ENCODE measurements around the gene ADGRD1. TPM values are rescaled to one million over a fixed set of nuclear protein-coding genes. Genes with fewer than 3 reads are reported as not detected.

ADGRD1 gene
- total and polyA plus RNA-seq, 2 of the 8 experiments (the other 6 are each of a cell fraction or from before 2014, with no cell fraction given): 0.36 to 0.48 TPM

DNA sequence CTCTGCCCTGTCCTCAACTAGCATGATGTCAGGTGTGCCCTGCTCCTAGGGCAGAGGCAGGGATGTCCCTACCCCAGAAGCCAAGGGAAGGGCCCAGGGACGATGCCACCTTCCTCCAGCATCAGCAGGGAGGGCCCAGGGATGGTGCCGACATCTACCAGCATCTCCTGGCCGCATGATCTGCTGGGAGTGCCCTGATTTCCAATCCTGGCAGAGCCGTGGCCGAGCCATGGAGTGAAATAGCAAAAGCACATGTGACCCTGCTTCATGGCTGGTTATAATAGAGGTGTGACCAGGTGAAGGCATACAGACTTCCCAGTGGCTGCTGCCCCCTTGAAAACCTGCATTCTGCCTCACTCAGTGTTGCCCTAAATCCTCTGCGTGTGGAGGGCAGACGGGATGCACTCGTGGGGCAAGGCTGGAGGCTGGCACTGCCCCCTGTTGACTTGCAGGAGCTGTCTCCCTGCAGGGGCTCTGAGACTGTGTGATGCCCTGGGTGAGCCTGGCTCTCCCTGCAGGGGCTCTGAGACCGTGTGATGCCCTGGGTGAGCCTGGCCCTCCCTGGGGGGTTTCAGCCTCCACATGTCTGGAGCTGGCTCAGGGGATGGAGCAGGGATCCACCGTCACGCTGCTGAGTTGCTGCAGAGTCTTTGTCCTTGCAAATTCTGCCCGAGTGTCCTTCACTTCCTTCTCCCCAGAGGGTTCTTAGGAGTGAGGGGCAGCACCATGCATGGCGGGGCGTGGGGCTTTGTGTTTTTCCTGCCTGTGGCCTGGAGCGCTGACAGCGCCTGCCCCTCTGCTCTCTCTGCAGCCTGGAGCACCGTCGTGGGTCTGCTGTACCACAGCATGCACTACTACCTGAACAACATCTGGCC, 51.7 kb downstream of the ADGRD1 start:
- Histone ChIP-seq H2AFZ (ENCODE audit: low read length) (no peak overlapping the region), H4K20me1 (replicated peaks in 1 of 2; ENCODE audit: control insufficient read depth in 1 of 2, insufficient read depth in 2 of 2, low read length in 2 of 2) (no peaks in the 10 kb centered on the region), H3K9ac (replicated peaks in 1 of 4; ENCODE audit: extremely low read depth in 1 of 4, low read depth in 3 of 4, low read length in 3 of 4) (no peak overlapping the region), H3K14ac (ENCODE audit: insufficient read length) (no peak overlapping the region), H2BK5ac (ENCODE audit: low read depth, low read length) (peak overlapping the region; percentile 21; the same call in 1 of the 2 replicates), H4K8ac (ENCODE audit: extremely low read depth, insufficient read depth, low read length) (no peak overlapping the region; the same call in 1 of the 2 replicates), H2BK15ac (ENCODE audit: low read length) (no peak overlapping the region), H3K79me2 (ENCODE audit: control insufficient read depth in 1 of 2, insufficient read depth in 2 of 2, low read length in 2 of 2) (no peaks in the 10 kb centered on the region), H3K23ac (ENCODE audit: insufficient read length) (no peak overlapping the region), H3K36me3 (ENCODE audit: control insufficient read depth in 2 of 4, insufficient read depth in 4 of 4, low read length in 3 of 4) (no peaks in the 10 kb centered on the region), H2BK12ac (ENCODE audit: low read depth, low read length) (no peak overlapping the region), H2BK20ac (ENCODE audit: low read length) (no peak overlapping the region), H3K4me2 (ENCODE audit: insufficient read depth in 1 of 2, low read depth in 2 of 2, low read length in 2 of 2) (no peak overlapping the region), H4K91ac (replicated peaks; ENCODE audit: insufficient read length, low read length) (no peak overlapping the region), H3K18ac (ENCODE audit: extremely low read depth, low read length) (no peak overlapping the region), H3K9me3 (ENCODE audit: insufficient read depth in 2 of 2, low read depth in 1 of 2, low read length in 1 of 2) (no peaks in the 10 kb centered on the region), H4K5ac (ENCODE audit: insufficient read length, low read depth, low read length) (no peak overlapping the region), H3K27me3 (replicated peaks in 1 of 4; ENCODE audit: control insufficient read depth in 3 of 4, extremely low read depth in 1 of 4, insufficient read depth in 3 of 4, low read length in 3 of 4) (no peaks in the 10 kb centered on the region), H3K4me1 (replicated peaks in 1 of 4; ENCODE audit: control insufficient read depth in 3 of 4, insufficient read depth in 4 of 4, low read length in 3 of 4) (peaks cover 0 to 2% (median 0%) of the 10 kb centered on the region in 4 experiments; a peak in 1 of 7 replicates), H3K79me1 (ENCODE audit: low read depth, low read length) (no peaks in the 10 kb centered on the region), H3K23me2 (ENCODE audit: low read depth, low read length) (no peaks in the 10 kb centered on the region), H2BK120ac (replicated peaks; ENCODE audit: low read depth, low read length) (no peak overlapping the region), H2AK5ac (ENCODE audit: low read depth, low read length) (no peak overlapping the region), H3K27ac (ENCODE audit: low read depth, low read length) (no peak overlapping the region), H3K56ac (replicated peaks; ENCODE audit: insufficient read length, low read depth, low read length) (no peak overlapping the region), H3K4me3 (ENCODE audit: extremely low read depth in 1 of 4, insufficient read depth in 2 of 4, low read depth in 3 of 4, low read length in 4 of 4) (no peak overlapping the region), H3K4ac (replicated peaks; ENCODE audit: insufficient read length, low read depth, low read length) (no peak overlapping the region)
- CTCF ChIA-PET (ENCODE audit: partially characterized antibody): no interaction called here
- POLR2A ChIA-PET (ENCODE audit: partially characterized antibody): no interaction called here
- WGBS, 2 experiments (ENCODE audit: extremely low coverage in 1 of 2, insufficient coverage in 1 of 2, insufficient read length in 1 of 2, insufficient replicate concordance in 2 of 2, low coverage in 1 of 2, low lambda C conversion rate in 2 of 2, missing lambda C conversion rate in 1 of 2): 90% methylated on average over 15 of the region's 18 CpGs; no CpG with 5 or more reads in 1 of the 2 experiments
- DNase-seq (ENCODE audit: low read depth in 1 of 2, low spot score in 2 of 2) (no peak), FAIRE-seq (no peak)
- no peak for TF ChIP-seq KDM1A (IDR thresholded peaks at IDR 0.05; ENCODE audit: borderline replicate concordance, low read length)
- TF ChIP-seq POLR2AphosphoS5 (IDR thresholded peaks at IDR 0.05; ENCODE audit: low read depth, low read length): no peak
- no peak for TF ChIP-seq MAX (IDR thresholded peaks at IDR 0.05)
- no peak for TF ChIP-seq EZH2 (IDR thresholded peaks at IDR 0.05; ENCODE audit: low read depth, low read length, severe bottlenecking)
- no peak for TF ChIP-seq POLR2A (IDR thresholded peaks at IDR 0.05; ENCODE audit: control extremely low read depth in 1 of 2, low read depth in 2 of 2, low read length in 2 of 2)
- no peak for TF ChIP-seq NRF1 (IDR thresholded peaks at IDR 0.05; ENCODE audit: low read depth, low read length)
- no peak for TF ChIP-seq CHD1 (IDR thresholded peaks at IDR 0.05; ENCODE audit: low read depth, low read length)
- TF ChIP-seq JUN (IDR thresholded peaks at IDR 0.05; ENCODE audit: low read depth, low read length): no peak
- no peak for TF ChIP-seq RNF2 (IDR thresholded peaks at IDR 0.05; ENCODE audit: borderline replicate concordance, low read depth, low read length, missing control alignments, poor library complexity, severe bottlenecking)
- no peak for TF ChIP-seq KDM5A (IDR thresholded peaks at IDR 0.05; ENCODE audit: low read length)
- TF ChIP-seq SIRT6 (IDR thresholded peaks at IDR 0.05; ENCODE audit: low read length): no peak
- TF ChIP-seq GTF2F1 (IDR thresholded peaks at IDR 0.05; ENCODE audit: borderline replicate concordance, low read depth, low read length): no peak
- no peak for TF ChIP-seq TAF7 (optimal IDR thresholded peaks at IDR 0.05; ENCODE audit: borderline replicate concordance, low read depth, low read length)

Measured in H1 (cell line).